Eye (tissue), 1 donor: ENCODE measurements around the gene AZIN2.
"Not testable (repeated sequence)": the region's sequence is repeated elsewhere in the genome, so short reads cannot be mapped to it uniquely, and the experiment has no call there.

ENCODE experiments used
- DNase-seq: peaks from one replicate; pipeline ENCODE4 v3.0.0-alpha.2; 2015

Gene AZIN2

DNA sequence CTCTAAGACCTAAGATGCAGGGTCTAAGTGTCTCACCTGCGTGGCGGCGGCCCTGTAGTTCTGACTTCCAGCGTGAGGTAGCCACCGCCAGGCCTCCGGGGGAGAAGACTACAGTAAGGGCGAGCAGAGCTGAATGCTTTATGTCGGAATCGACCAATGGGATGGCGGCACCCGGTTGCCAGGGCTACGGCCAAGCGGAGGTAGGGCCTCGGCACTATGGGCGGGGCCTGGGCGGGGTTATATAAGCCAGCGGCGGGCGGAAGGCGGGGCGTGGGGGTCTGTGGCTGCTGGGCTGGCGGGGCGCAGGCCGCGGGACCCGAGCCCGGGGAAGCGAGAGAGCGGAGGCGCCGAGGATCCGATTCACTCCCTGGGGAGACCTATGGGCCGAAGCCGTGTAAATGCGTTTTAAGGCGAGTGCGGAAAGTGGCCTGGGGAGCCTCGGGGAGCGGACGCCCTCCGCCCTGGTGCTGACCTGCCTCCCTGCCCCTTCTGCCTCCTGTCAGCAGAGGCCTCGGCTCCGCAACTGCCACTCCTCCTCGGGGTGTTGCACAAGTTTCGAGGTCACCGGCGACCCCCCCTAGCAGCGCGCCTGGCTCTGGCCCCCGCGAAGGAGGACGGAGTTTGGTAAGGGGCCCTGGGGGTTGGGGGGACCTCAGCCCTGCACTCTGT is at the start of gene AZIN2:
TSS of gene AZIN2 (plus strand) at position 269 of the 669 bp plus-strand sequence. CDS start 1,097 bp downstream, outside the sequence.
- DNase-seq, result peak; percentile 98

GRCh38 chr1:33031506-33031905 is 49.4 kb upstream of the AZIN2 start:
- DNase-seq, result no peak

DNA sequence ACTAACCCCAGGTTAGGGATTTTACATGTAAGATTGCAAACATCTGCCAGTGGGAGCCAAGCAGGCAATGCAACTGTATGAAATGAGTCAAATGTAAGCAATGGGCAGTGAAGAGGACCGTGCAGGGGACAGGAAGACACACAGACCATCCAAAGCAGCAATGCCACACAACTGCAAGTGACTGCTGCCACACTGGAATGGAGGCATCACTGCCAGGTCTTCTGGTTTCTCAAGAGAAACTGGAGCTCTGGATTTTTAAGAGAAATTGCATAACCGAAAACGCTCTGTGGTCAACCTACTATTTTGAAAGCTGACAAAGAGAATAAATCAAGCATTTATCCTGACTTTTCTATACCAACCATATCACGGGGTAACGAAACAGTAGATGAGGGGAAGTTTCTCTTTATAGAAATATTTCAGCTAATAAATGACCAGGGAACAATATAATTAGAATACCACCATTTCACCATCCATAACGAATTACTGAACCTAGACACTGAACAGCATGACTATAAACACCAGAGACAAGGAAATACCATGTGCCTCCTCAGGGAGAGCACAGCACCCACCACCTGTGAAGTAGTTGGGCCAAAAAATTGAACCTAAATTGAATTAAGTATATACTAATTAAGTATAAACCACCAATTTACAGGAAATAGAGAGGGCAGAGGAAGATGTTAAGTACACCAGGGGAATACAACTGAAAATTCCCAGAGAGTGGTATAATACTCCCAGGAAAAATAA is 48.7 kb upstream of the AZIN2 start:
- DNase-seq, result no peak

GRCh38 chr1:33036051-33036525 is 44.9 kb upstream of the AZIN2 start:
- no peak for DNase-seq

DNA sequence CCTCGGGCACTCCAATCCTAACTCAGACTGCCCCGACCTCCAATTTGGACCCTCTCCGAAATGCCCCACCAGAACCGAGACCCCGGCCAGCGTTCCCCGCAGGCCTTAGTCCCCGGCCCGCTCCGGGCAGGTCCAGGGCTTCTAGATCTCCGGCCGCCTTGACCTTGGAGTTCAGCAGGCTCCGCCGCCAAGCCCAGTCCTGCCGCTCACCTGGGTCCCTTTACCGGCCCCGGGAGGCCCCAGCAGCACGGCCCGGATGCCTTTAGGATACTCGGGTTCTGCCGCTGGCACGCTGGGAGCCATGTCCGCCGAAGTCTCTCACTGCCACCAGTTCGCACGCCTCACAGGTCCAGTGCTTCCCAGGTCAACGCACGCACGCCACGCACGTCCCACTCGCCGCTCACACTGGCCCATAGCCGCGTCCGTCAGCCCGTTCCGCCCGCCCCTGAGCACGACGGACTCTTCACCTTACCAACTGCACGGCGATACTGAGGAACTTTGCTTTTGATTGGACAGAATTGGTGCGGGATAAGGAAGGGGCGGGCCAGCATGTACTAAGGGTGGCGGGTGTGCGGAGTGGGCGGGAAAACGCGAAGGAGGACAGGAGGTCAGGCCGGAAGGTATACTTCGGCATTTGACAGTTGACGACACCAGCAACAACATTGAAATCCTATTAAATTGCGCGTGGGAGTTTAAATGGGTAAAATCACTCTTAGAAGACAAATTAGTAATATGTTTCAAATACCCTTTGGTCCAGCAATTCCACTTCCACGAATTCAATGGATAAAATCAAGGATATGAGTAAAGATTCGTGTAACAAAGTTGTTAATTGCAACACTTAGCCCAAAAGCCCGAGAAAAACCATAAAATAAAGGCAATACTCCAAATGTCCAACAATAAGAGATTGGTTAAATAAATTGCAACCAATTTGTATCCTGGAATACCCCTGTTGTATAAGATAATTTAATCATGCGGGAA is 44.1 kb upstream of the AZIN2 start, which contains the start of gene AK2:
TSS of gene AK2 (minus strand) at position 358 of the 978 bp plus-strand sequence. CDS start at position 303, 55 bp downstream.
- DNase-seq, result peak; percentile 98

DNA sequence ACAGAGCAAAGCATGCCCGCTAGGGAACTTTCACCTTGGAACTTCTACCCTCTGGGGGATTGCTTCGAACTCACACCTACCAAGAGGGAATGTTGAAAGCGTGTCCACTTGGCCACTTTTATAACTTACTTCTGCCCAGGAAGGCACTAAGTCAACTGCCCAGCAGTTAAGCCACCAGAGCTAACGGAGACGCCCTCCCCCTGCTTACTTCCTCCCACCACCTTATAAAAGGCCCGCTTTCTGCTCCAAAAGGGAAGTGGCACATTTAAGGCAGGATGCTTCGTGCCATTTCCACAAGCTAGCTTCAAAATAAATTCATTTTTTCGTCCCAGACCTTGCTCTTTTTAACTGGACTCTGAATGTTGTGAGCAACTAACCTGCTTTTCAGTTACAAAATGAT is 41.1 kb upstream of the AZIN2 start:
- no peak for DNase-seq

- no peak for DNase-seq
These were observed 39.9 kb upstream of the AZIN2 start for GRCh38 chr1:33041026-33041425.

DNA sequence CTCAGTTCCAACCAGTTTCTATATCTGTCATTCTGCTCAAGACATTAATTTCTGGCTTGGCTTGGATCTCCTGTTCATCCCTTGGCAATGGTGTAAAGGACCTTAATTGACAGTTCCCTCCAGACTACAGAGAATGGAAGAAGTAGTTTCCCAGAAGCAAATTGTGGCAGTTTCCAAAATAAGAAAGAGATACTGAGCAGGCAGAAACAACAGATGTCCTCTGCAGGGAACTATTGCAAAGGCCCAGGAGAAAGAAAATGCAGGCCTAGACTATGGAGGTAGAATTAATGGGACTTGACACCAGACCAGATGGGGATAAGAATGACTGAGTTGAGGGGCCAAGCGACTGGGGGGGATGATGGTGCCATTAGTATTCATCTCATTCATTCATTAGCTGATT is 38.1 kb upstream of the AZIN2 start:
- DNase-seq, result peak; percentile 33

GRCh38 chr1:33043267-33044092 is 37.5 kb upstream of the AZIN2 start:
- no peak for DNase-seq

DNA sequence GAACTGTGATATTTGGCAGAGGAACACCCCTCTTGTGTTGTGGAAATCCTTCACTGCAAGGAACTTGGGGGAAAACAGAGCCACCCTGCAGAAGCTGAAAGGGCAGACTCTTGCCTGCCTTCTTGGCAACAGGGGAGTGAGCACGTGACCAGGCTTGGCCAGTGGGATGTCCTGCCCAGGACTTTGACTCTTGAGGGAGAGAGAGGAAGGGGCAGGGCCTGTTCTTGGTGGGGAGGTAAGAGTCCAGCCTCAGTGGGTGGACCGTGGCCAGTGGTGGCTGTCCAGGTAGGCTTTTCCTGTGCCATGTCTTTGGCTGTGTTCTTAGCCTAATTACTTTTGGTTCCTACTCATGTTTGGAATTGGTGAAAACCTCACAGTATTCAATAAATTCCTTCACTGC is 35.7 kb upstream of the AZIN2 start:
- no peak for DNase-seq

GRCh38 chr1:33045814-33046213 is 35.1 kb upstream of the AZIN2 start:
- DNase-seq, result no peak

- not testable (repeated sequence) for DNase-seq
These were observed 34.7 kb upstream of the AZIN2 start for GRCh38 chr1:33046234-33046633.

DNA sequence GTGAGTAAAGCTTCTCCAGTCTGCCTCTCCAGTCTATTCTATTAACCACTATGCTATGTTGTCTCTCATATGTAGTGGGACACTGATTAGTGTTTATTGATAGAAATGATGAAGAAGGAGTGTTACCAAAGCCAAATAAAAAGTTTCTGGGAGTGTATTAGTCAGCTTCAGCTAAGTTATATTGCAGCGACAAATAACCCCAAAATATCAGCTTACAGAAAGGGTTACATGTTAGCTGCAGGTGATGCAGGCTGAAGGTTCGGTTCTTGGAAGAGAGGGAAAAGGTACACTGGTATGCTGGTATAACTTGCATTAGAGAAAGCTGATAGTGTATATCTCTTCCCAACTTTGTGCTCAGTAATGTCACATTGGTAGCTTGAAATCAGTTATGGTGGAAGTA is 33.7 kb upstream of the AZIN2 start:
- DNase-seq, result no peak

DNA sequence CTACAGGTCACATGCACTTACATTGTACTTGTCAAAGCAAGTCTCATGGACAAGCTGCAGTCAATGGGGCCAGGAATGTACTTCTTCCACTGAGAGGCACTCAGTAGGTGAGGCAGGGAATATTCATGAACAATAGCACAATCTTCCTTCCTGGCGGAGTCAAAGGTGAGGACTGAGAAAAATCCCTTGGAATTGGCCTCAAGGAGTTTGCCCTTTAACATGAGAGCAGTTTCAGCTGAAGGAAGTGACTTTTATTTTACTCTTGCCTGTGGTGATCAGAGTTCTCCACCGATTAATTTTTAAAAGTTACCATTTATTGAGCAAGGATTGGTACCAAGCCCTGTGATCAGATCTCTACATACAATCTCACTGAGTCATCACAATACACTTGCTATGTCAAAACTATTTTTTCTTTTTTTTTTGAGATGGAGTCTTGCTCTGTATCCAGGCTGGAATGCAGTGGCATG is 33.1 kb upstream of the AZIN2 start:
- DNase-seq, result no peak

- no peak for DNase-seq
These were observed 32.5 kb upstream of the AZIN2 start for GRCh38 chr1:33048426-33048825.

DNA sequence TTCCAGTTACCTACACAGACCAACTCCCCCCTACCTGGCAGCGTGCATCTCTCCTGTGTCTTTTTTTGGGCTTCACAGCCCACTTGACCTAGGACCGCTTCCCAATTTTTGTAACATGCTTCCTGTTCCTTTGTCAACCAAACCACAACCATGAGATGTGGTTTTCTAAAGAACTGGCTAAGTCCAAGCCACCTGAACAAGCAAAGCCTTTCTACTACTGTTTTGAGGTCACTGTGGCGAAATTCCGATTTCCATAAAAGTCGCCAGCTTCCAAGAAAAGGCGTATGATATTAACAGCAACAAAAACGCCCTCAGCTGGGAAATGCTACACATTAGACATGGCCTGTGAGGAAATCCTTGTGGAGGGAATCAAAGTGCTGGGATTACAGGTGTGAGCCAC is 31.6 kb upstream of the AZIN2 start:
- DNase-seq, result no peak

DNA sequence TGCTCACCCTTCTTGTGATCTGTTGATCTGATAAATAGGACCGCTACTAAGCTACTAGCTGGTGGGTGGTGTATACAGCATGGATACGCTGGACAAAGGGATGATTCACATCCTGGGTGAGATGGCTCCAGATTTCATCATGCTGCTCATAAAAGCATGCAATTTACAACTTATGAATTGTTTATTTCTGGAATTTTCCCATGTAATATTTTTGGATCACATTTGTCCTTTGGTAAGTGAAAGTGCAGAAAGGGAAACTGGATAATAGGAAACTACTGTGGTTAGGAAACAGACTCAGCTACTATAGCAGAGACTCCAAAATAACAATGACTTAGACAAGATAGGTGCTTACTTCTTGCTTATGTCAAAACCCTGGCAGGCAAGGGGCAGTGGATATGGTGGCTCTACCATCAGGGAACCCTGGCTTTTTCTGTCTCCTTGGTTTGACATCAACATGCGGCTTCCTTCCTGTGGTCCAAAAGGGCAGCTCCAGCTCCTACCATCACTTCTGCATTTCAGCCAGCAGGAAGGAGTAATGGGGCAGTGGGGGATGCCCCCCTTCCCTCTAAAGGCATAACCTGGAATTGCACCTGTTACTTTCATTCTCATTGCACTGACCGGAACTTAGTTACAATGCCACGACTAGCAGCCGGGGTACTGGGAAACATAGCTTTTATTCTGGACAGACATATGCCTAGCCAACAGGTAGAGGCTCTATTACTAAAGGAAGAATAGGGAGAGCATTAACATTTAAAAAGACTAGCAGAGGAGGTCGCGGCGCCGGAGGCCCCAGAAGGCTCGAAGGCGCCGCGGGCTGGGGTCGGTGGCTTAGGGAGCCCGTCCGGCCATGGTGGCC is 30.5 kb upstream of the AZIN2 start:
- DNase-seq, result no peak

DNA sequence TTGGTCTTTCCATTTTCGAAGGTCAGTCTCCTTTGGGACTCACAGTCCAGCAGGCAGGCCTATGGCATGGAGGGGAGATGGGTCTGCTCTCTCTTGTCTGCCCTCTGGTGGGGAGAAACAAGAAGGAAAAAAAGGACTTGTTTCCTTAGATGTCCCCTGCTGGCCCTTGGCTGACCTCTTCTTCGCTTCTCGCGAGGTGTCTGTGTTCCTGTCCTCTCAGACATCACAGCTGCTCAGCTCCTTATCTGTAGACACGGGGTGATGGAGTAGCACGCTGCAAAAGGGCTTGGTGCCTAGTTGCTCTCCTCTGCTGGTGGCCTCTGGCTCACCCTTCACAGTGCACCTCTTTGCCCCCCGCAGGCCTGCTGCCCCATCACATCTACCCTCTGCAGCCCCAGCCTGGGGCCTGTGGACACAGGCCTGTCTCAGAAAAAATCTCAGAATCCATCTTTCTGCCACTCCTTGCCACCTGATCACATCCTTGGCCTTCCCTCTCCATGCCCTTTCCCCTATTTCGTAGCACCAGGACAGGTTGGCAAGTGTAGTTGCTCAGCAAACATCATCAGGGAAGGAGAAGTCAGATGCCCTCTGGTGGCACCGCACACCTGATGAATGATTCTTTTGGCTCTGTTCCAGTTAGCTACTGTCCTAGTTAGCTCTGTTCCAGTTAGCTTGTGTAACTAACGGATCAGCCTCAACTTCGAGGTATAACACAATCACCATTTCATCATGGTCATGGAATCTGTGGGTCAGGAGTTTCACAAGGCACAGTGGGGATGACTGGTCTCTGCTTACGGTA is 25.5 kb upstream of the AZIN2 start:
- DNase-seq, result peak; percentile 94

DNA sequence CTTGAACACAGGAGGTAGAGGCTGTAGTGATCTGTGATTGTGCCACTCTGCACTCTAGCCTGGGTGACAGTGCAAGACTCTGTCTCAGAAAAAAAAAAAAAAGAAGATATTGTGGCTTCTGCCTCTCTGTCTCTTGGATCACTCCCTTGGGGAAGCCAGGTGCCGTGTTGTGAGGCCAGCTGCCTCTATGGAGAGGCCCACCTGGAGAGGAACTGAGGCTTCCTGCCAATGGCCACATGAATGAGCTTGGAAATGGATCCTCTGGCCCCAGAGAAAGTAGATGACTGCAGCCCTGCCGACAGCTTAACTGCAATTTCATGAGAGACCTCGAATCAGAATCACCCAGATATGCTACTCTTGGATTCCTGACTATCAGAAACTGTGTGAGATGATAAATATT is 24.5 kb upstream of the AZIN2 start:
- no peak for DNase-seq

DNA sequence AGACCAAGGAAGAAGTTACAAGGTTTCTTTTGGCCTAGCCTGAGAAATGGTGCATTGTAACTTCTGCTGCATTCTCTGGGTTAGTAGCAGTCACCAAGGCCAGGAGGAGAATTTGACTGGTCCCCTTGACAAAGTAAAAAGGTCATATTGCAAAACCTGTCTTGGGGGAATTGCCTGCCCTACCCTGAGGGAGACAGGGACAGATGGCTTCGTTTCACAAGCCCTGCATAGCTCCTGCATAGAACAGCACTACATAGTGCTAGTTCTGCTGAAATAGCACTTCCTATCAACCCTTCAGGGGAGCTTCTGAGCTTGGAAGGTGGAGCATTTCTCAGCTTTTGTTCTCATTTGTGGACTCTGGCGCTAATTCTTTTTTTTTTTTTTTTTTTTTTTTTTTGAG is 23.9 kb upstream of the AZIN2 start:
- DNase-seq, result no peak
